GM18909 (cell line): ENCODE data around the gene ARAP2.

Experiments used
- ATAC-seq: cut with Tn5 transposase; IDR thresholded peaks from one replicate; pipeline ENCODE4 v1.9.1; 2021; ENCODE audit warnings: mild to moderate bottlenecking; ENCODE audit not compliant: unreplicated experiment, poor library complexity

Gene ARAP2

GRCh38 chr4:36267486-36268268 is 23.4 kb upstream of the ARAP2 start:
- ATAC-seq = no peak

GRCh38 chr4:36264207-36264826 is 20.0 kb upstream of the ARAP2 start:
- no peak for ATAC-seq

- no peak for ATAC-seq
These were observed 16.4 kb upstream of the ARAP2 start for GRCh38 chr4:36260731-36261130.

- ATAC-seq = peak; percentile 52
These were observed 12.1 kb upstream of the ARAP2 start for GRCh38 chr4:36256398-36256891.

GRCh38 chr4:36255577-36255976 is 11.3 kb upstream of the ARAP2 start:
- ATAC-seq = peak; percentile 88

GRCh38 chr4:36254371-36254770 is 10.1 kb upstream of the ARAP2 start:
- no peak for ATAC-seq

- ATAC-seq = no peak
These were observed 7.7 kb upstream of the ARAP2 start for GRCh38 chr4:36251983-36252382.

- ATAC-seq = no peak
These were observed 5.3 kb upstream of the ARAP2 start for GRCh38 chr4:36249610-36250009.

- ATAC-seq = peak; percentile 36
These were observed 708 bp downstream of the ARAP2 start for GRCh38 chr4:36243355-36244256.

- no peak for ATAC-seq
These were observed 1.5 kb downstream of the ARAP2 start for GRCh38 chr4:36242629-36243354.

- ATAC-seq = peak; percentile 62
These were observed 2.5 kb downstream of the ARAP2 start for GRCh38 chr4:36241771-36242170.

- ATAC-seq = no peak
These were observed 6.7 kb downstream of the ARAP2 start for GRCh38 chr4:36237366-36238313.

GRCh38 chr4:36236159-36236558 is 8.2 kb downstream of the ARAP2 start:
- no peak for ATAC-seq

- no peak for ATAC-seq
These were observed 9.0 kb downstream of the ARAP2 start for GRCh38 chr4:36235306-36235705.

GRCh38 chr4:36233567-36234266 is 10.6 kb downstream of the ARAP2 start:
- ATAC-seq = no peak

GRCh38 chr4:36230534-36230933 is 13.8 kb downstream of the ARAP2 start:
- ATAC-seq = no peak

GRCh38 chr4:36227913-36228312 is 16.4 kb downstream of the ARAP2 start:
- no peak for ATAC-seq

GRCh38 chr4:36226430-36227227 is 17.7 kb downstream of the ARAP2 start:
- no peak for ATAC-seq
